ENCODE data around the gene ALG9.
A peak's percentile ranks its signal among the peaks of the same experiment; 100 is the strongest.
"Not testable (repeated sequence)": the region's sequence is repeated elsewhere in the genome, so short reads cannot be mapped to it uniquely, and the experiment has no call there.

The ALG9 gene

GRCh38 chr11:111908639-111909305 is 37.4 kb upstream of the ALG9 start:
- TF ChIP-seq, protein P1, sequence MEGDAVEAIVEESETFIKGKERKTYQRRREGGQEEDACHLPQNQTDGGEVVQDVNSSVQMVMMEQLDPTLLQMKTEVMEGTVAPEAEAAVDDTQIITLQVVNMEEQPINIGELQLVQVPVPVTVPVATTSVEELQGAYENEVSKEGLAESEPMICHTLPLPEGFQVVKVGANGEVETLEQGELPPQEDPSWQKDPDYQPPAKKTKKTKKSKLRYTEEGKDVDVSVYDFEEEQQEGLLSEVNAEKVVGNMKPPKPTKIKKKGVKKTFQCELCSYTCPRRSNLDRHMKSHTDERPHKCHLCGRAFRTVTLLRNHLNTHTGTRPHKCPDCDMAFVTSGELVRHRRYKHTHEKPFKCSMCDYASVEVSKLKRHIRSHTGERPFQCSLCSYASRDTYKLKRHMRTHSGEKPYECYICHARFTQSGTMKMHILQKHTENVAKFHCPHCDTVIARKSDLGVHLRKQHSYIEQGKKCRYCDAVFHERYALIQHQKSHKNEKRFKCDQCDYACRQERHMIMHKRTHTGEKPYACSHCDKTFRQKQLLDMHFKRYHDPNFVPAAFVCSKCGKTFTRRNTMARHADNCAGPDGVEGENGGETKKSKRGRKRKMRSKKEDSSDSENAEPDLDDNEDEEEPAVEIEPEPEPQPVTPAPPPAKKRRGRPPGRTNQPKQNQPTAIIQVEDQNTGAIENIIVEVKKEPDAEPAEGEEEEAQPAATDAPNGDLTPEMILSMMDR (conservative IDR thresholded peaks at IDR 0.05) = no peak
- no peak for TF ChIP-seq ZFX (IDR thresholded peaks at IDR 0.05)
- no peak overlapping the region for H3K27ac ChIP-seq

GRCh38 chr11:111906680-111907079 is 35.3 kb upstream of the ALG9 start:
- no peak overlapping the region for H3K27ac ChIP-seq
- TF ChIP-seq, protein P1 (conservative IDR thresholded peaks at IDR 0.05) = no peak
- no peak for TF ChIP-seq ZFX (IDR thresholded peaks at IDR 0.05)

DNA sequence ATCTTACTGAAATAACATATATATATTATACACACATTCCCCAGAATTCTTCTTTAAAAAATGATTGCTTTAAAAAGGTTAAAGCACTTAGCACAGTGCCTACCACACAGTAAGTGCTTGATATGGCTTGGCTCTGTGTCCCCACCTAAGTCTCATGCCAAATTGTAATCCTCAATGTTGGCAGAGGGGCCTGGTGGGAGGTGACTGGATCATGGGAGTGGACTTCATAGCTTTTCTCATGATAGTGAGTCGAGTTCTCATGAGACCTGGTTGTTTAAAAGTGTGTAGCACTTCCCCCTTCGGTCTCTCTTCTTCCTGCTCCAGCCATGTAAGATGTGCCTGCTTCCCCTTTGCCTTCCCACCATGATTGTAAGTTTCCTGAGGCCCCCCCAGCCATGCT is 34.0 kb upstream of the ALG9 start:
- H3K27ac ChIP-seq = no peak overlapping the region
- no peak for TF ChIP-seq ZFX (IDR thresholded peaks at IDR 0.05)
- TF ChIP-seq, protein P1 (conservative IDR thresholded peaks at IDR 0.05) = no peak

GRCh38 chr11:111886844-111887243 is 15.5 kb upstream of the ALG9 start:
- H3K27ac ChIP-seq = no peak overlapping the region
- TF ChIP-seq ZFX (IDR thresholded peaks at IDR 0.05) = no peak
- TF ChIP-seq, protein P1 (conservative IDR thresholded peaks at IDR 0.05) = no peak

- no peak overlapping the region for H3K27ac ChIP-seq
- no peak for TF ChIP-seq ZFX (IDR thresholded peaks at IDR 0.05)
- TF ChIP-seq, protein P1 (conservative IDR thresholded peaks at IDR 0.05) = no peak
These were observed 14.7 kb upstream of the ALG9 start for GRCh38 chr11:111886032-111886431.

DNA sequence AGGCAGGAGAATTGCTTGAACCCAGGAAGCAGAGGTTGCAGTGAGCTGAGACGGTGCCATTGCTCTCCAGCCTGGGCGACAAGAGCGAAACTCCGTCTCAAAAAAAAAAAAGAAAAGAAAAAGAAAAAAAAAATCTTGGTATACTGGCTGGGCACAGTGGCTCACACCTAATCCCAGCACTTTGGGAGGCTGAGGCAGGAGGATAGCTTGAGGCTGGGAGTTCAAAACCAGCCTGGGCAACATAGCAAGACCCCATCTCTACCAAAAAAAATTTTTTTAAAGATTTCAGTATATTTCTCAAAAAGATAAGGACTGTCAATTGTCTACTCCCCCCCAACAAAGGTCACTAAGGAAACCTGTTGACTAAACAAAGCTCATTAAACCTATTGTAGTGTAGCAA is 13.7 kb upstream of the ALG9 start:
- not testable (repeated sequence) for H3K27ac ChIP-seq

GRCh38 chr11:111882202-111882601 is 10.8 kb upstream of the ALG9 start:
- H3K27ac ChIP-seq = no peak overlapping the region
- TF ChIP-seq, protein P1 (conservative IDR thresholded peaks at IDR 0.05) = no peak
- no peak for TF ChIP-seq ZFX (IDR thresholded peaks at IDR 0.05)

GRCh38 chr11:111879637-111879960 is 8.2 kb upstream of the ALG9 start:
- TF ChIP-seq, protein P1 (conservative IDR thresholded peaks at IDR 0.05) = no peak
- TF ChIP-seq ZFX (IDR thresholded peaks at IDR 0.05) = no peak
- H3K27ac ChIP-seq = peak overlapping the region; percentile 86

Data from C4-2B (cell line).